ENCODE data around the gene DOCK1.
A peak's percentile ranks its signal among the peaks of the same experiment; 100 is the strongest.

DOCK1 gene

DNA sequence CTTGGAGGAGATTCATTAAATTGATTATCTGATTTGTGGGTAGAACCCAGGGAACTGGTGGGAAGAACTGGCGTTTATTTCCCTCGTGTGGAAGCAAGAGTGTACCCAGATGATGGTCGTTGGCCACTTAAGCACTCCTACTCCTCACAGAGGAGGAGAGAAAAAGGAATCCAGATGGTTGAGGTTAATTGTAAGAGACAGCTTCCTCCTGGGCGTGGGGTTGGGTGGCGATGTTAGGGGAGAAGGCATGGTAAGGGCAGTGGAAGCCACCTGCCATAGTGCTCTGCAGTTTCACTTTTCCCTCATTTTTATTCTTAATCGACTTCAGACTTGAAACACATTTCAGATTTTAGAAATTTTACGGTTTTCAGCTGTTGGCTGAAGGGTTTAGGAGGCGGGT, 104.1 kb downstream of the DOCK1 start:
- DNase-seq (ENCODE audit: low spot score) = no peak
- Histone ChIP-seq H3K79me1 (ENCODE audit: low read depth, low read length) (no peaks in the 10 kb centered on the region), H2BK5ac (ENCODE audit: low read length) (no peak overlapping the region), H2AK5ac (ENCODE audit: low read depth, low read length) (no peak overlapping the region), H2BK12ac (ENCODE audit: low read length) (no peak overlapping the region), H3K9me3 (replicated peaks in 1 of 2; ENCODE audit: control insufficient read depth in 2 of 2, insufficient read depth in 1 of 2, low read depth in 1 of 2, low read length in 2 of 2) (no peaks in the 10 kb centered on the region), H2AFZ (ENCODE audit: low read length) (no peak overlapping the region), H3K18ac (ENCODE audit: low read length) (no peak overlapping the region), H3K36me3 (replicated peaks in 1 of 2; ENCODE audit: control insufficient read depth in 2 of 2, insufficient read depth in 2 of 2, low read length in 2 of 2) (peaks cover 3 to 86% of the 10 kb centered on the region in 2 donors), H3K23ac (ENCODE audit: low read depth, low read length, poor library complexity) (no peak overlapping the region), H3K27ac (replicated peaks; ENCODE audit: low read length) (no peak overlapping the region), H3K4me2 (ENCODE audit: insufficient read depth, low read length, poor library complexity, severe bottlenecking) (no peak overlapping the region), H2BK120ac (ENCODE audit: low read depth, low read length) (no peak overlapping the region), H4K8ac (ENCODE audit: low read depth, low read length) (no peak overlapping the region), H3K4me1 (ENCODE audit: control insufficient read depth in 2 of 2, insufficient read depth in 1 of 2, low read depth in 1 of 2, low read length in 2 of 2) (peaks cover 0 to 14% of the 10 kb centered on the region in 2 donors), H2BK15ac (ENCODE audit: low read length) (no peak overlapping the region), H3K27me3 (ENCODE audit: control insufficient read depth in 3 of 3, insufficient read depth in 3 of 3, low read depth in 1 of 3, low read length in 3 of 3) (no peaks in the 10 kb centered on the region), H4K91ac (ENCODE audit: low read depth, low read length, poor library complexity) (no peak overlapping the region), H3K14ac (ENCODE audit: low read length) (no peak overlapping the region), H3K9ac (ENCODE audit: low read depth, low read length, poor library complexity) (no peak overlapping the region), H3K4me3 (ENCODE audit: low read length in 2 of 2) (no peak overlapping the region), H3K4ac (ENCODE audit: low read length) (no peak overlapping the region)
- WGBS, 2 donors (ENCODE audit: extremely low coverage in 2 of 2, insufficient read length in 2 of 2, insufficient replicate concordance in 1 of 2) = no CpG with 5 or more reads among the region's 8 CpGs

- H4K8ac ChIP-seq (ENCODE audit: low read depth, low read length) = no peak overlapping the region
- no peak overlapping the region for H2BK5ac ChIP-seq (ENCODE audit: low read length)
- H3K4me3 ChIP-seq (ENCODE audit: low read length in 2 of 2) = no peak overlapping the region
- H3K27me3 ChIP-seq (ENCODE audit: control insufficient read depth in 3 of 3, insufficient read depth in 3 of 3, low read depth in 1 of 3, low read length in 3 of 3) = no peaks in the 10 kb centered on the region
- peaks cover 2 to 87% of the 10 kb centered on the region in 2 donors for H3K36me3 ChIP-seq (replicated peaks in 1 of 2; ENCODE audit: control insufficient read depth in 2 of 2, insufficient read depth in 2 of 2, low read length in 2 of 2)
- H2AK5ac ChIP-seq (ENCODE audit: low read depth, low read length) = no peak overlapping the region
- peaks cover 0 to 14% of the 10 kb centered on the region in 2 donors for H3K4me1 ChIP-seq (ENCODE audit: control insufficient read depth in 2 of 2, insufficient read depth in 1 of 2, low read depth in 1 of 2, low read length in 2 of 2)
- H3K18ac ChIP-seq (ENCODE audit: low read length) = no peak overlapping the region
- DNase-seq (ENCODE audit: low spot score) = no peak
- no peak overlapping the region for H2BK12ac ChIP-seq (ENCODE audit: low read length)
- no peak overlapping the region for H3K23ac ChIP-seq (ENCODE audit: low read depth, low read length, poor library complexity)
- no peak overlapping the region for H3K14ac ChIP-seq (ENCODE audit: low read length)
- no peak overlapping the region for H4K91ac ChIP-seq (ENCODE audit: low read depth, low read length, poor library complexity)
- no peak overlapping the region for H3K4me2 ChIP-seq (ENCODE audit: insufficient read depth, low read length, poor library complexity, severe bottlenecking)
- no peak overlapping the region for H3K27ac ChIP-seq (replicated peaks; ENCODE audit: low read length)
- no peak overlapping the region for H2BK120ac ChIP-seq (ENCODE audit: low read depth, low read length)
- WGBS, 2 donors (ENCODE audit: extremely low coverage in 2 of 2, insufficient read length in 2 of 2, insufficient replicate concordance in 1 of 2) = no CpG with 5 or more reads among the region's 5 CpGs
- H3K4ac ChIP-seq (ENCODE audit: low read length) = no peak overlapping the region
- H3K9ac ChIP-seq (ENCODE audit: low read depth, low read length, poor library complexity) = no peak overlapping the region
- H2BK15ac ChIP-seq (ENCODE audit: low read length) = no peak overlapping the region
- no peaks in the 10 kb centered on the region for H3K9me3 ChIP-seq (replicated peaks in 1 of 2; ENCODE audit: control insufficient read depth in 2 of 2, insufficient read depth in 1 of 2, low read depth in 1 of 2, low read length in 2 of 2)
- no peaks in the 10 kb centered on the region for H3K79me1 ChIP-seq (ENCODE audit: low read depth, low read length)
- H2AFZ ChIP-seq (ENCODE audit: low read length) = no peak overlapping the region
These were observed 105.9 kb downstream of the DOCK1 start for GRCh38 chr10:127011174-127011573.

GRCh38 chr10:127012071-127012768, 107.0 kb downstream of the DOCK1 start:
- H2AFZ ChIP-seq (ENCODE audit: low read length) = no peak overlapping the region
- H3K18ac ChIP-seq (ENCODE audit: low read length) = peak overlapping the region; percentile 15
- H2BK15ac ChIP-seq (ENCODE audit: low read length) = no peak overlapping the region
- no CpG with 5 or more reads among the region's 24 CpGs for WGBS, 2 donors (ENCODE audit: extremely low coverage in 2 of 2, insufficient read length in 2 of 2, insufficient replicate concordance in 1 of 2)
- no peak overlapping the region for H2BK12ac ChIP-seq (ENCODE audit: low read length)
- no peak overlapping the region for H3K9ac ChIP-seq (ENCODE audit: low read depth, low read length, poor library complexity)
- H3K27ac ChIP-seq (replicated peaks; ENCODE audit: low read length) = no peak overlapping the region
- H3K9me3 ChIP-seq (replicated peaks in 1 of 2; ENCODE audit: control insufficient read depth in 2 of 2, insufficient read depth in 1 of 2, low read depth in 1 of 2, low read length in 2 of 2) = no peaks in the 10 kb centered on the region
- no peak overlapping the region for H3K14ac ChIP-seq (ENCODE audit: low read length)
- H3K4me2 ChIP-seq (ENCODE audit: insufficient read depth, low read length, poor library complexity, severe bottlenecking) = no peak overlapping the region
- no peak for DNase-seq (ENCODE audit: low spot score)
- H3K4me3 ChIP-seq (ENCODE audit: low read length in 2 of 2) = no peak overlapping the region
- H3K27me3 ChIP-seq (ENCODE audit: control insufficient read depth in 3 of 3, insufficient read depth in 3 of 3, low read depth in 1 of 3, low read length in 3 of 3) = no peaks in the 10 kb centered on the region
- no peaks in the 10 kb centered on the region for H3K79me1 ChIP-seq (ENCODE audit: low read depth, low read length)
- no peak overlapping the region for H3K23ac ChIP-seq (ENCODE audit: low read depth, low read length, poor library complexity)
- no peak overlapping the region for H3K4ac ChIP-seq (ENCODE audit: low read length)
- no peak overlapping the region for H4K8ac ChIP-seq (ENCODE audit: low read depth, low read length)
- H2AK5ac ChIP-seq (ENCODE audit: low read depth, low read length) = no peak overlapping the region
- no peak overlapping the region for H4K91ac ChIP-seq (ENCODE audit: low read depth, low read length, poor library complexity)
- H2BK5ac ChIP-seq (ENCODE audit: low read length) = no peak overlapping the region
- peaks cover 7 to 87% of the 10 kb centered on the region in 2 donors for H3K36me3 ChIP-seq (replicated peaks in 1 of 2; ENCODE audit: control insufficient read depth in 2 of 2, insufficient read depth in 2 of 2, low read length in 2 of 2)
- no peak overlapping the region for H2BK120ac ChIP-seq (ENCODE audit: low read depth, low read length)
- peaks cover 0 to 14% of the 10 kb centered on the region in 2 donors for H3K4me1 ChIP-seq (ENCODE audit: control insufficient read depth in 2 of 2, insufficient read depth in 1 of 2, low read depth in 1 of 2, low read length in 2 of 2)

DNA sequence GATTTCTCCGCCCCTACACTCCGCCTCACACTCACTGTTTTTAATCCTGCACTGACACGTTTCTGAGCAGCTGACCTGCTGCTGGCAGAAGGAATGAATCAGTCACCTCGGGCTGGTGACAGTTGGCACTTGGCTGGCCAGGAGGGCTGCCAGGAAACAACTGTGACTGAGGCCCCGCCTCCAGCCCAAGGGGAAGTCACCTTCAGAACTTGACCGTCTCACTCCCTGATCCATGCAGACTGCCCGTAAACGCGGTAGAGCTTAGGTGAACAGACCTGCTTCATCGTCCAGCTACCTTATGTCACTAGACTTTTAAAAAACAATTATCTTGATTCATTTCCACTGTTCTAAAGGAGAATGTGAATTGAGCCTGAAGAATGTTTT, 107.5 kb downstream of the DOCK1 start:
- DNase-seq (ENCODE audit: low spot score) = no peak
- Histone ChIP-seq H3K4ac (ENCODE audit: low read length) (no peak overlapping the region), H3K23ac (ENCODE audit: low read depth, low read length, poor library complexity) (no peak overlapping the region), H3K9ac (ENCODE audit: low read depth, low read length, poor library complexity) (no peak overlapping the region), H3K27ac (replicated peaks; ENCODE audit: low read length) (no peak overlapping the region), H3K79me1 (ENCODE audit: low read depth, low read length) (no peaks in the 10 kb centered on the region), H2BK5ac (ENCODE audit: low read length) (no peak overlapping the region), H4K8ac (ENCODE audit: low read depth, low read length) (no peak overlapping the region), H3K14ac (ENCODE audit: low read length) (no peak overlapping the region), H3K18ac (ENCODE audit: low read length) (no peak overlapping the region), H4K91ac (ENCODE audit: low read depth, low read length, poor library complexity) (no peak overlapping the region), H2AFZ (ENCODE audit: low read length) (no peak overlapping the region), H3K36me3 (replicated peaks in 1 of 2; ENCODE audit: control insufficient read depth in 2 of 2, insufficient read depth in 2 of 2, low read length in 2 of 2) (peaks cover 9 to 86% of the 10 kb centered on the region in 2 donors), H2BK15ac (ENCODE audit: low read length) (no peak overlapping the region), H2AK5ac (ENCODE audit: low read depth, low read length) (no peak overlapping the region), H2BK12ac (ENCODE audit: low read length) (no peak overlapping the region), H3K4me2 (ENCODE audit: insufficient read depth, low read length, poor library complexity, severe bottlenecking) (no peak overlapping the region), H3K27me3 (ENCODE audit: control insufficient read depth in 3 of 3, insufficient read depth in 3 of 3, low read depth in 1 of 3, low read length in 3 of 3) (no peaks in the 10 kb centered on the region), H3K4me1 (ENCODE audit: control insufficient read depth in 2 of 2, insufficient read depth in 1 of 2, low read depth in 1 of 2, low read length in 2 of 2) (peaks cover 0 to 17% of the 10 kb centered on the region in 2 donors), H2BK120ac (ENCODE audit: low read depth, low read length) (no peak overlapping the region), H3K4me3 (ENCODE audit: low read length in 2 of 2) (no peak overlapping the region), H3K9me3 (replicated peaks in 1 of 2; ENCODE audit: control insufficient read depth in 2 of 2, insufficient read depth in 1 of 2, low read depth in 1 of 2, low read length in 2 of 2) (no peaks in the 10 kb centered on the region)
- WGBS, 2 donors (ENCODE audit: extremely low coverage in 2 of 2, insufficient read length in 2 of 2, insufficient replicate concordance in 1 of 2) = no CpG with 5 or more reads among the region's 10 CpGs

Measured in neuronal stem cell (in vitro differentiated cells).